NCI-H2196 treated with DMSO at 0.1 percent for 48 hours (cell line): Measurements from ENCODE around the gene INCA1.

Source experiments
- DNase-seq: peaks from one replicate; lab custom pipeline; 2025; ENCODE audit not compliant: unreplicated experiment; lab: John Stamatoyannopoulos, UW

The INCA1 gene

DNA sequence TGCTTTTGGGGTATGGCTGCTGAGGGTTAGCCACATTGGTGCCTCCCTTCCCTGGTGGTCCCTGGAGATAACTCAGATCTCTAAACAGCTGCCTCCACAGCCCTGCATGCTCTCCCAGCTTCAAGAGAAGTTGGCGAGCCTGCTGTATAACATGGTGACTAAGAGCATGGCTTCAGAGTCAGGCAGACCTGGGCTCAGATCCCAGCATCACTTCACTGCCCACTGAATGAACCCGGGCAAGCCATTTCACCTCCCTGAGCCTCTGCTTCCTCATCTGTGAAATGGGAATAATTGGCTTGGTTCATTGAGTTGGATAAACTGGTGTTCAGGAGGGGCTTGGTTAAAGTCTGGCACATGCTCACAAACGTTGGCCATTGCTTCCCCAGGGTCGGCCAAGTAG lies 17.0 kb upstream of the INCA1 start:
- no peak for DNase-seq

DNA sequence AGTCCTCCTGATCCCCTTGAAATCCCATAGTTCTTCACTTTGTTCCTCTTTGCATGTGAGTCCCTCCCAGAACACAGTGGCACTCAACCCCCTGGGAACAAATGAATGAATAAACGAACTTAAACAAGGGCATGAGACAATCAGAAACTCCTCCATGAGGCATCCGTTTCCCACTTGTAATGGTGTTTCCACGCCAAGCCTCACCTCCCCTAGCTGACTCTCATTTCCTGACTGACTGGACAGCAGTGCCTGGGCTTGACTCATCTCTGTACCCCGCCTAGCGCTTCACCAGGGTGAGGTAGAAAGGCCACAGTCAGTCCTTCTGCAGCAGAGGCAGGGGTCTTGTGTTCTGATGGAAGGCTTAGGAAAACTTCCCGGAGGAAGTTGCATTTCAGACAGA lies 14.6 kb upstream of the INCA1 start:
- no peak for DNase-seq

DNA sequence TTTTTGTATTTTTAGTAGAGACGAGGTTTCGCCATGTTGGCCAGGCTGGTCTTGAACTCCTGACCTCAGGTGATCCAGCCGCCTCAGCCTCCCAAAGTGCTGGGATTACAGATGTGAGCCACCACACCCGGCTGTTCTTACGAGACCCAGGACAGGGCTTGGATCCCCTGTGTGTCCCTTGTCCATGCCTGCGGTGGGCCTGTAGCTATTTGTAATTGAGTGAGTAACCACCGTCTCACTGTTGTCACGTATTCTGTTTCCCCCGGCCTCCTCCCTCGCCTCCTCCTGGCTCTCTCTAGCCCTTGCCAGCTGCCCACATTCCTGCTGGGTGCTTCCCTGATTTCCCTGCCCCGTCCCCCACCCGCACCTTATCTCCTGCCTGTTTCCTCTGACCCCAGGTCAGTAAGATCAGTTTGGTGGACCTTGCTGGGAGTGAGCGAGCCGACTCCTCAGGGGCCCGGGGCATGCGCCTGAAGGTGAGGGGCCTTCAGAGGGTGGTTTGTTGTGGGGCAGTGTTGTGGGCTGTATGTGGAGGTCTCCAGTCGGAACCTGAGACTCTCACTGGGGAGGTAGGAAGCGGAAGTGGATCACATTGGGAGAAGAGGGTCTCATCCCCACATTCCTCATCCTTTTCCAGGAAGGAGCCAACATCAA lies 6.0 kb upstream of the INCA1 start:
- DNase-seq: no peak

DNA sequence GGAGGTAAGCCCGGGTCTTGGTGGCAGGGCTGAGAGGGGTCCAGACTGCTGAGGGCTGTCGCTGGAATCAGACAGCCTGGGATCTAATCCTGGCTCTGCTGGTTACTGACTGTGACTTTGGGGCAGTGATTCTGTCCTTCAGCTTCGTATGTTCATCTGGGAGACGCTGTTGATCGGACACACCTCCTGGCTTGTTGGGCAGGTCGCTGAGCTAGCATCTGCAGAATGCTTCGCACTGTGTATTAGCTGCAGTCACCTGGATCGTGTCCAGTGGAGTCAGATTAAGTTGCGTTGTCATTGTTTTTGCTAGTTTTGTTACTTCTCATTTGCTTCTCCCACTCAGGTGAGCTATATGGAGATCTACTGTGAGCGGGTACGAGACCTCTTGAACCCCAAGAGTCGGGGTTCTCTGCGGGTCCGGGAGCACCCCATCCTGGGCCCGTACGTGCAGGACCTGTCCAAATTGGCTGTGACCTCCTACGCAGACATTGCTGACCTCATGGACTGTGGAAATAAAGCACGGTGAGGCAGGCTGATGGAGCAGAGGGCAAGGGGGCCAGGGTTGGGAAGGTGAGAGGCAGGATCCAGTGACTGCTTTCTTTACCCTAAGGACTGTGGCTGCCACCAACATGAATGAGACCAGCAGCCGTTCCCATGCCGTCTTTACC lies 4.9 kb upstream of the INCA1 start:
- no peak for DNase-seq

DNA sequence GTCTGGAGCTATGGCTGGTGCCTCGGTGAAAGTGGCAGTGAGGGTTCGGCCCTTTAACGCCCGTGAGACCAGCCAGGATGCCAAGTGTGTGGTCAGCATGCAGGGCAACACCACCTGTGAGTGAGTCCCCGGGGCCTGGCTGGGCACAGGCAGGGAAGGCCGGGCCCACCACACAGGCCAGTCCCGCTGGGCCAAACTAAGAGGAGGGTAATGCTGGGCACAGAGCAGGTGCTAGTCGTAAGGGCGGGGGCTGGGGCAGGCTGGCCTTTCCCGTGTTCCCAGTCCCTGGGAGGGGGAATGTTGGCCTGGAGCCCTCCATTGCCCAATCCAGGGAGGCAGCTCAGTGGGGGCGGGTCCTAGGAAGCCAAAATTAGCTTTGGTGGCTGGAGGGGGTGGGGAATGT lies 2.9 kb upstream of the INCA1 start:
- DNase-seq: no peak

DNA sequence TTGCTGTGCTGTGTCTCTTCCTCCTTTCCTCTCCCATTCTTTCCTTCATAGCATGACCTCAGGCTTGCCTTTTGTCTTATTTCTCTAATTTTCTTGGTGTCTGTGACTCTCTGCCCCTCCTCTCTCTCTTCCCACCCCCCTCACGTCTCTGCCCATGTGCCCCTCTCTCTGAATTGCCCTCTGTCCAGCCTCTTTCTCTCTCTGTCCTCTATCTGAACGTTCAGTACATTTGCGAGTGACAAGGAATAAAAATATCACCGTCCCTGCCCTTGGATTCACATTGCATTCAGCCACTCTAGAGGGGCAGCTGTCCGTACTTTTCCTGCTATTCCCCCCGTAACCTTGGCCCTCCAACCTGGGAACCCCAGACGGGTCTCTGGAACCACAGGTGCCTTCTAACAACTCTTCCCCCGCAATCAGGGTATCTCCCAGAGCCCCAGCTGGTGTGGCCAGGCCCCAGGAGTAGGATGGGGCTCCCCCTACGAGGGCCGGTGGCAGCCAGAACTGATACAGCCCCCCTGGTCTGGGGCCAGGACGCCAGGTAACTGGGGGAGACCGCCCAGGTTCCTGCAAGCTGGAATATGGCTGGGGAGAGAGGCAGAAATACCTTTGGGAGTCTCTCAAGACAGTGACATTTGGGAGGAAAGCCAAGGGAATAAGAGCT lies 2.2 kb upstream of the INCA1 start:
- no peak for DNase-seq

DNA sequence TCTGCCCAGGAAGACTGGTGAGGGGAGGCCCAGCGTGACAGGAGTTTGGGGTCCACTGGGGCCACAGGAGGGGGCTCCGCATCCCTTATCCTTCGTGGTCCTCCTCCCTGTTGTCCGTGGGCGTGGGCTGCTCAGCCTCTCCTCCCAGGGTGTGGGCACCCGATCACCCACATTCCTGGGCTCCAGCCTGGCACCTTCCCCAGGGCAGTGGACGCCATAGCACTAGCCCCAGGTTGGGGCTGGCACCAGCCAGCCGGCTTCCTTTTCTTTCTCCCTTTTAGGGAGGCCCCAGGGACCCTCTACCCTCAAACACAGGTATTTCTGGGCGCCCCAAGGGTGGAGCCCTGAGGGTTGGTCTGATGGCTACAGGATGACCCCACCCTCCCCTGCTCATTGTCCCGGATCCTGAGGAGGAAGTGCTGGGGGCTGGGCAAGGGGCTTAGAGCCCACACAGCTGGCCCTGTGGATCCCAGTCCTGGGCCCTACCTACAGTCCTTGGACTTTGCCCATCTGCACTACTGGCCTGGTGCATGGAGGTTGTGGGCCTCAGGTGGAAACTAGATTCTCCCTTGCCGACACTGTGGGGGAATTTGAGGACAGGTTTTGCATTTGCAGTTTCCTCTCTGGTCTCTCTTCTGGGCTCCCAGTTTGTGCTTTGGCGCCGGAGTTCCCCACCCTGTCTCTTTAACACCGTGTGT lies 1.6 kb upstream of the INCA1 start:
- no peak for DNase-seq

DNA sequence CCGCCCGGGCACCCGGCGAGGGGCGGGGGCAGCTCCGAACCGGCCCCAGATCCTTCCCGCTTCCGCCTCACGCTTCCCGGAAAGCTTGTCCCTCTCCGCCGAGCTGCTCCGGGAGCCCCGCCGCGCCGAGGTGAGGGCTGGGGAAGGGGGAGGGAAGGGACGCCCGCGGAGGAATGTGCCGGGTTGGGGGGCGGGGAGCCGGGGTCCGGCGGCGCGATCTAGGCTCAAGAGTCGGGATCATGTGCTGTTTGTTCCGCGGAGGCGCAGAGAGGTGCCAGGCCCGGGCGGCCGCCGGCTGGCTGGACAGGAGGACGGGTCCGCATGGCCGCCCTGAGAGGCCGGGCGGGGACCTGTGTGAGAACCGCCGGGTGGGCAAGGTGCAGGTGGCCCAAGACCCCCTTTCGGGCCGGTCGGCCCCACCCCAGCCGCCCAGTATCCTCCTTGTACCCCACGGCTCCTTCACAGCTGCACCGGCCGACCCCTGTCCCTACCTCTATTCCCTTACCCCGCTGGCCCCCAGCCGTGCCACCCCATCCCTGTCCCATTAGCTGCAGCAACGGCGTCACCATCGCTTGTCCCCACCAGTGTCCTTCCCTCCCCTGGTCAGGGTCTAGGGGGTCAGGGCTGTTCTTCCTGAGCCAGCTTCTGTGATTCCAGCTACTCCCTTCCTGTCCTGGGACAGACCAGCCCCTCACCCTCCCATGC lies 857 bp upstream of the INCA1 start:
- DNase-seq: no peak

DNA sequence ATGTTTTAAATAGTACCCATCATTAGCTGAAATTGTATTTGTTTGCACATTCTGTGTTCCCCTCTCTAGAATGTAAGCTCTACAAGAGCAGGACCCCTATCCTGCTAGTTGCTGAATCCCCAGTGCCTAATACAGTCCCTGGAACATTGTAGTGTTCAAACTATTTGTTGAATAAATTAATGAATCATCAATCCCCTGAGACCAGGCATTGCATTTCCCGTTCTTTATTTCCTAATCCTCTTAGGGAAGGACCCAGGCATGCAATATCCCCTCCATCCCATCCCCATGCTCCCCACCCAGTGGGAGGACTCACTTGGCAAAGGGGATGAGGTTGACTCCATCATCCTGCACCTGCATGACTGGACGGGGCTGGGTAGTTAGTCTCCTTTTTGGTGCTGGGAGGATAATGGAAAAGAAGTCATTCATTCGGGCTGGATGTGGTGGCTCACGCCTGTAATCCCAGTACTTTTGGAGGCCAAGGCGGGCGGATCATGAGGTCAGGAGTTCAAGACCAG lies 3.2 kb downstream of the INCA1 start:
- DNase-seq: no peak

DNA sequence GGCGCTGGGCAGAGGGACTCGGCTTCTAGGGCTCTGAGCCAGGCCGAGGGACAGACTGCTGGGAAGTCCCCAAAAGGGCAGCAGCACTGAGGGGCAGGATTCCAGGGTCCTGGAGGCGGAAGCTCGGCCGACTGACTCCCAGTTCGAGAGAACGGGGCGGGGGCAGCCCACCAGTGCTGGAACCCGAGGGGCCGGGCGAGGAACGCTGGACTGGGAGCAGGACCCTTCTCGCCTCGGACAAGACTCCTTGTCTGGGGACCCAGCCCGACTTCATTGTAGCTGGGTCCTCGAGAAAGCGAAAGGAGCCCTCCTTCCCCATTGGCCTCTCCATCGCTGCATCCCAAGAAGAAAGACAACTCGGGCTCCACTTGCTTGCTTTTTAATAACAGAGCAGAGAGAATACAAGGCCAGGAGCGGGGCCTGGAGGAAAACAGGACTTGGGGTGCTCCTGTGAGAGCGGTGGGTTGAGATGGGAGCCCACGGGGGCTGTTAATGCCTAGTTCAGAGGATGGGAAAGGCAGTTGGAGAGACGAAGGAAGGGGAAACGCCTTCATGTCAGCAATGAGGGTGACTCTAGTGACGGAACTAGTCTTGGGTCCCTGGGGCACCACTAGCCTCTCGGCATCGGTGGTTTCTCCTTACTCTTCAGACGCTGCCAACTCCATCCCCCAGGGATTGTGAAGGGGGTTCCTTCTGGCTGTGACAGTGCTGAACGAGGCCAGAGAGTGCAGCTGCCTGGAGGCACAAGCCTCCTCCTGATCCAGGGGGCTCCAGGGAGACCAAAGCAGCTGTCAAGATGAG lies 9.4 kb downstream of the INCA1 start:
- no peak for DNase-seq

DNA sequence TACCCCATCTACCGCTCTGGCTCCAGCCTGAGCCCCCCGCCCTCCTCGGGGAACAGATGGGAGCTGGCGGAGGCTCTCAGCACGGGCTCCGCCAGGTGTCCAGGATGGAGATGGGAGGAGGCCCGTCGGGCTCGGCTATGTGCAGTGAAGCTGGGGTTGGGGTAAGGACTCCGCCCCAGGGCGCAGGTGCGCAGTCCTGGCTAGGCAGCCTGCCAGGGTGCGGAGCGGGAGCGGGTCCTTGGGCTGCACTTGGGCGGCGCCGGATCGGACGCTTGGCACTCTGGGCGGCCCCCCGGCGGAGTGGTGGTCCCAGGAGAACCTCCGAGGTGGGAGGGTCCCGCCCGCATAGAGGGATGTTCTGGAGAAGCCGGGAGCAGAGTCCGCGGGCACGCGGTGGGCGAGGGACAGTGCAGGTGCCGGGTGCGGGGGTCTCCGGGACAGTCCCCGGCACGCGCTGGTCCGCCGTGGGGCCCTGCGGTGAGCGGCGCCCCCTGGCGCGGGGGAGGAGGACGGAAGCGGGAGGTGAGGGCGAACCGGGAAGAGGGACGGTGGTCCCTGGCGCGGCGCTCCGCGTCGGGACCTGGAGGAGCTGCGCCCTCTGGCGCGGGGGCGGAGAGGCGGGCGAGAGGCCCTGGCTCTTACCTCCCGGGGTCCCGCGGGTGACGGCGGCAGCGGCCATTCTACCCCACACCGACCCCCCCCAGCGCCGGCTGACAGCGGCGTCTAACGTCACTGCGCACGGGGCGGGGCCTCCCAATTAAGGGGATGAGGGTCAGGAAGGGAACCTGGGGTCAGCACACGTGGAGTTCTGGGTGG lies 10.2 kb downstream of the INCA1 start, which contains the start of gene CAMTA2:
TSS of gene CAMTA2 (minus strand) at position 725 of the 816 bp plus-strand sequence. CDS start 1,453 bp downstream, outside the sequence.
- peak; percentile 19 for DNase-seq

DNA sequence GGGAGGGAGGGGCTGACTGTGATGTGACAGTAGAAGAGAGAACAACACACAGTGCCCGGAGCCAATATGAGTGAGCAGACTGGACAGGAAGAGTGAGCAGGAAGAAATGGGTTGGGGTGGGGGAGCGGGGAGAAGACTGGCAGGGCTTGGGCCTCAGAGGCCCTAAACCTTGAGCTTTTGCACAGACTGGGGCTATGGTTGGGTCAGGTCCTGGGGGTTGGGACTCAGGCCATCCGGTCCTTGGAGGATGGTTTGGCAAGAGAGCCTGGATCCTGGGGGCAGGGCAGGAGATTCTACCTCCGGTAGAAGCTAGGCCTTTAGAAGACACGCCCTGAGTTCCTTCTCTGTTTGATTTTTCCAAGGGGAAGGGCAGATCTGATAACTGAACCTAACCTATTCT lies 10.9 kb downstream of the INCA1 start:
- DNase-seq: no peak

DNA sequence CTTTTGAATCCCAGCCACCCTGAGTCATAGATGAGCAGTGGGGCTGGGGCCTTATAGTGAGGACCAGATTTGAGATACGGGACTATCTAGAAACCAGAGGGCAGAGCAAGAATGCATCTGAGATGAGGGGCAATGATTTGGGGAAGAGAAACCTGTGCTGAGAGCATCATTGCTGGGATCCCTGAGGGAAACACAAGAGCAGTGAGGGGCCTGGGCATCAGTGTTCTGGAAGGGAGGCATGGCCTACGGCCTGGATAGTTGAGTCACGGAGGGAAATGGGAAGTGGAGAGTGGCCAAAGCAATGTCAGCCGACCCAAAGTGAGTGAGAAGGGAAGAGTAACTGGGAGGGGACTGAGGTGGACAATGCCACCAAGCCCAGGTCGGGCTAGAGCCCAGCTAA lies 15.0 kb downstream of the INCA1 start:
- DNase-seq: no peak

DNA sequence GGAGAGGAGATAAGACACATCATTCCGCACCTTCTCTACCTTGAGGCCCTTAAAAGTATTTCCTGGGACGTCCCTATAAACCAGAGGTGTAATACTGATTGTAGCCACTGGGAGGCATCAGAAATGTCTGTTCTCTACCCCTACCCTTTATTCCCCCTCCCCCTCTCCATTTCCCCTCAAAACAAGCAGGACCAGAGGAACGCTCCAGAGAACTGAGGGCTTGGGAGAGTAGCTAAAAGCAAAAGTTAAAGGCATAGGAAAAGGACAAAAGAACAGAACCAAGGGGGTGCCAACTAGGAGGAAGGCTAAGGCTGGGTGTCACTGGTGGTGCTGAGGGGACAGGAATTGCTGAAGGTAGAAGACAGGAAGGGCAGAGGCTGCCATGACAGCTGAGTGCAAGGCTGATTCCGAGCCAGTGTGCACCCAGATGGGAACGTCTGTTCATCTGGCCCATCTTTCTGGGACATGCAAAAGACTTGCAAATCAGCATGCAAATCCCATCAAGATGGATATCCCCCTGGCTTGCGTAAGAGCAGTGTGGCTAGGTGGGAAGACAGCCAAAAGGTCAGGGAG lies 16.6 kb downstream of the INCA1 start:
- no peak for DNase-seq

DNA sequence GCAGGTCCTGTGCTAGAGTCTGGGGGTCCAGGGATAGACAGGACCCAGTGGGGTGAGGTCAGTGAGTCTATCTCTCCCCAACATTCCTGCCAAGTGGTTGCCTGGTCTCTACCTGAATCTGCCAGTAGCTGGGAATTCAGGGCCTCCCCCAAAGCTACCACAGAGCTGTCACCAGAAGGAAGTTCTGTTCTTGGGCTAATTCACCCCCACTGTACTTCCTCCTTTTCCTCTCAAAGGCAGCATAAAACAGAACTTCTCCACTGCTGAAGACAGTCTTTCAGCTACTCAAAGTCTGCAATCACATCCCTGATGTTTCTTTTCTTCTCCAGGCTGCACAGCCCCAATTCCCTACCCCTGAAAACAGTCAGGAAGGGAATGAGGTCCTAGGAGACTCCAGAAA lies 18.6 kb downstream of the INCA1 start:
- DNase-seq: no peak

DNA sequence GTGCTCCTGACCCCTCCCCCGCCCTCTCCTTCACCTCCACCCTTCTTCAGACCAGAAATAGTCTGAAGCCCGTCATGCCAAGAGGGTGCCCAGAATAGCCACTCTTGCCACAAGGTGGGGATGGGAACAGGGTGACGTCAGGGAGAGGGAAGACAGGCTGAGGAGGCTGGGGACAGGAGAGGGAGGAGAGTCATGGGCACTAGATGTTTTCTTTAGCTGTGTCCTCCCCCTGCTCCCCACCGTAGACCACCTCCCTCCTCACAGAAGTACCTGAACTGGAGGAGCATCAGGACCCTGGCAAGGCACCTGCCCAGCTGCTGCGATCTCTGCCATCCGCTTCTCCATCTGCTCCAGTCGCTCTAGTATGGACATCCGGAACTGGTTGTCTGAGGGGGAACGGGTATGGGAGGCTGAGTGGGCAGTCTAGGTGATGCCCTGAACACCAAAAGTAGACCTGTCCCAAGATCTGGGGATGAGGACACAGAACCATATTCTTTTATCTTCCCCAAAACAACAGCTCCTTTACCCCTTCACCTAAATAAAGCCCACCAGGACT lies 23.1 kb downstream of the INCA1 start:
- no peak for DNase-seq

DNA sequence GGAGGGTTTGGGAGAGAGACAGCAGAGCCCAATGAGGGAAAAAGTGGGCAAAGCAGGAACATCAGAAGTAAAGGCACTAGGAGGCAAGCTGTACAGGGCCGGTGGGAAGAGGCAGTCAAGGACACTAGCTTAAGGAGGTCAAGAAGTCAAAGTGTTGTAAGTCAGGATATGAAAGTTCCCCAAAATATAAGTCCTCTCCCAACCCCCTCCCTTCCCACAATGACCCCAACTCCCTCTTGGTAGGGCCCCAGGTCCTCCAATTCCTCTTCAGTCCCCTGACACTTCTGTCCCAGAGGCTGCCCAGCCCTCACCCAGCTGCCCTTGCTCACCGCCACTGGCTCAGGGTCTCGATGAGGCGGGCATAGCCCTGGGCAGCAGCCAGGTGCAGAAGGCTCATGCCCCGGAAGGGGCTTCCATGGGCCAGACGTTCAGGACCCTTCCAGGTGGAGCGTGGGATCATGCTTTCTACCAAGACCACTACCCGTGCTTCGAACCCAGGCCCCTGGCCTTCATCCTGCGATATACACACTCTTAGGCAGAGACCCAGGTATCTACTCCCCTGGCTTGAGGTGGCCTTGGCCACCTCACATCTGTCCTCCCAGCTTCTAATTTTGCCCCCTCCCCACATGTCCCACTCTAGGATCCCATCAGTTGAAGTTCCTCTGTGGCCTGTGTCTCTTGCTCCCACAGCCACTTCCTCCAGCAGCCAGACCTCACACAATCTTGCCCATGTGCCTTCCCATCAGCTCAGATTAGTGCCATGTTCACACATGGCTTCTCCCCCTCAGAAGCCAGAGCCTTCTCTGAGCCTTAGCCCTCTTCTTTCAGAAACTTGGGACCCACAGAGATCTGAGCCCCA lies 23.8 kb downstream of the INCA1 start:
- DNase-seq: no peak

DNA sequence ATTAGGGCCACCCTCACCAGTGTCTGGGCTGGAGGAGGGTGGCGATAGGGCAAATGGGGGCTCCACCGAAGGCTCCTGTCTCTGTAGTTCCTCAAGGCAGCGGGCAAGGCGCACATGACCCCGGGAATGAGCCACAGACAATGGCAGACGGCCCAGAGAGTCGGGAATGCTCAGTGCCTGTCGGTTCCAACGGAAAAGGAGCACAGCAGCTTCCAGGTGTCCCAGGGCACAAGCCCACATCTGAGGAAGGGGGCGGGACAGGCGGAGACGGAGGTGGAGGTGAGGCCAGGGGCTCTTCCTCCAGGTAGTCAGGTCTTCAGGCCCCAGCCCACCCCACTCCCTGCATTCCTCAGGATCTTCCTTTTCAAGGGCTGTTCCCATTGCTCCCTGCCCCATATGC lies 24.6 kb downstream of the INCA1 start:
- DNase-seq: no peak
